PC-3 (cell line): Measurements from ENCODE around the gene PRSS12.

ENCODE experiments used
- CTCF ChIP-seq: fragments of 300-600 bp; sonication (generic); conservative IDR thresholded peaks from 2 replicates; pipeline ENCODE4 v1.5.1; 2017; ENCODE audit warnings: antibody characterized with exemption, low read depth, mild to moderate bottlenecking, low read length
- EZH2 ChIP-seq: fragments of 300-600 bp; sonication (generic); IDR thresholded peaks from one replicate; pipeline ENCODE4 v1.6.1; 2017; ENCODE audit warnings: antibody characterized with exemption, mild to moderate bottlenecking, low read length; ENCODE audit not compliant: unreplicated experiment
- EZH2phosphoT487 ChIP-seq: fragments of 300-600 bp; sonication (generic); IDR thresholded peaks from 2 replicates; pipeline ENCODE4 v1.6.1; 2018; ENCODE audit warnings: mild to moderate bottlenecking, antibody characterized with exemption, low read length, borderline replicate concordance

- TF ChIP-seq CTCF (no peak), EZH2 (no peak), EZH2phosphoT487 (no peak)
These were observed 76.2 kb downstream of the PRSS12 start for GRCh38 chr4:118276580-118276979.
